ENCODE data around the gene LACC1.

Gene LACC1

GRCh38 chr13:43905435-43906031, 25.8 kb downstream of the LACC1 start:
- no peaks in the 10 kb centered on the region for H3K36me3 ChIP-seq (ENCODE audit: control insufficient read depth, low read length)
- no peaks in the 10 kb centered on the region for H4K20me1 ChIP-seq (ENCODE audit: control insufficient read depth, insufficient read depth, low read depth, low read length)
- H3K79me2 ChIP-seq (ENCODE audit: control insufficient read depth, low read length), result no peaks in the 10 kb centered on the region
- TF ChIP-seq CTCF (IDR thresholded peaks at IDR 0.05; ENCODE audit: low read depth, low read length, poor library complexity, severe bottlenecking) (peak; percentile 70), EZH2phosphoT487 (IDR thresholded peaks at IDR 0.05; ENCODE audit: borderline replicate concordance, low read length) (no peak)
- H3K9me2 ChIP-seq (replicated peaks; ENCODE audit: control insufficient read depth, low read length), result no peaks in the 10 kb centered on the region
- no peak overlapping the region for H3K4me3 ChIP-seq (ENCODE audit: low read length)
- H3K4me2 ChIP-seq (ENCODE audit: low read length), result no peak overlapping the region
- H3F3A ChIP-seq (ENCODE audit: control insufficient read depth, insufficient read depth), result no peaks in the 10 kb centered on the region
- H3K9me3 ChIP-seq (ENCODE audit: control insufficient read depth, insufficient read depth, low read length), result no peaks in the 10 kb centered on the region
- no peaks in the 10 kb centered on the region for H3K27me3 ChIP-seq (ENCODE audit: control insufficient read depth, low read length)
- H3K27ac ChIP-seq (ENCODE audit: low read depth, low read length), result no peak overlapping the region
- H3K4me1 ChIP-seq (ENCODE audit: control insufficient read depth, low read length), result peaks cover 7% of the 10 kb centered on the region

GRCh38 chr13:43908156-43909126, 28.7 kb downstream of the LACC1 start:
- H3K9me2 ChIP-seq (replicated peaks; ENCODE audit: control insufficient read depth, low read length), result no peaks in the 10 kb centered on the region
- peaks cover 21% of the 10 kb centered on the region for H3K4me1 ChIP-seq (ENCODE audit: control insufficient read depth, low read length)
- H3K27me3 ChIP-seq (ENCODE audit: control insufficient read depth, low read length), result no peaks in the 10 kb centered on the region
- H3F3A ChIP-seq (ENCODE audit: control insufficient read depth, insufficient read depth), result no peaks in the 10 kb centered on the region
- no peak overlapping the region for H3K4me3 ChIP-seq (ENCODE audit: low read length)
- H3K36me3 ChIP-seq (ENCODE audit: control insufficient read depth, low read length), result no peaks in the 10 kb centered on the region
- no peaks in the 10 kb centered on the region for H3K9me3 ChIP-seq (ENCODE audit: control insufficient read depth, insufficient read depth, low read length)
- peak; percentile 64 for TF ChIP-seq CTCF (IDR thresholded peaks at IDR 0.05; ENCODE audit: low read depth, low read length, poor library complexity, severe bottlenecking)
- no peak for TF ChIP-seq EZH2phosphoT487 (IDR thresholded peaks at IDR 0.05; ENCODE audit: borderline replicate concordance, low read length)
- H3K4me2 ChIP-seq (ENCODE audit: low read length), result no peak overlapping the region
- H4K20me1 ChIP-seq (ENCODE audit: control insufficient read depth, insufficient read depth, low read depth, low read length), result no peaks in the 10 kb centered on the region
- H3K27ac ChIP-seq (ENCODE audit: low read depth, low read length), result no peak overlapping the region
- H3K79me2 ChIP-seq (ENCODE audit: control insufficient read depth, low read length), result no peaks in the 10 kb centered on the region

GRCh38 chr13:43910856-43911255, 31.2 kb downstream of the LACC1 start:
- Histone ChIP-seq H3K27ac (ENCODE audit: low read depth, low read length) (no peak overlapping the region), H3K9me2 (replicated peaks; ENCODE audit: control insufficient read depth, low read length) (no peaks in the 10 kb centered on the region), H3K79me2 (ENCODE audit: control insufficient read depth, low read length) (no peaks in the 10 kb centered on the region), H3K36me3 (ENCODE audit: control insufficient read depth, low read length) (no peaks in the 10 kb centered on the region), H3K9me3 (ENCODE audit: control insufficient read depth, insufficient read depth, low read length) (no peaks in the 10 kb centered on the region), H3F3A (ENCODE audit: control insufficient read depth, insufficient read depth) (no peaks in the 10 kb centered on the region), H3K27me3 (ENCODE audit: control insufficient read depth, low read length) (no peaks in the 10 kb centered on the region), H3K4me3 (ENCODE audit: low read length) (no peak overlapping the region), H3K4me2 (ENCODE audit: low read length) (no peak overlapping the region), H3K4me1 (ENCODE audit: control insufficient read depth, low read length) (peaks cover 17% of the 10 kb centered on the region), H4K20me1 (ENCODE audit: control insufficient read depth, insufficient read depth, low read depth, low read length) (no peaks in the 10 kb centered on the region)
- no peak for TF ChIP-seq EZH2phosphoT487 (IDR thresholded peaks at IDR 0.05; ENCODE audit: borderline replicate concordance, low read length)
- TF ChIP-seq CTCF (IDR thresholded peaks at IDR 0.05; ENCODE audit: low read depth, low read length, poor library complexity, severe bottlenecking), result no peak
